Tibial nerve (tissue), 3 donors: ENCODE measurements around the gene PAFAH1B2.

Source experiments
- POLR2A ChIP-seq, 2 donors: fragments of 450-650 bp; IDR thresholded peaks; one replicate each; pipeline ENCODE4 v1.6.1; 2017; ENCODE audit warnings: antibody characterized with exemption in 2 of 2, mild to moderate bottlenecking in 2 of 2, moderate library complexity in 2 of 2
- TF ChIP-seq, protein P1 (sequence below), 5 experiments: fragments of 200-600 bp in 3 of 5; fragments of 450-650 bp in 2 of 5; sonication (generic) in 3 of 5; IDR thresholded peaks; one replicate each; pipeline ENCODE4 v1.5.1; 2016 to 2019; ENCODE audit warnings: antibody characterized with exemption in 5 of 5, mild to moderate bottlenecking in 3 of 5, moderate library complexity in 2 of 5

DNA sequence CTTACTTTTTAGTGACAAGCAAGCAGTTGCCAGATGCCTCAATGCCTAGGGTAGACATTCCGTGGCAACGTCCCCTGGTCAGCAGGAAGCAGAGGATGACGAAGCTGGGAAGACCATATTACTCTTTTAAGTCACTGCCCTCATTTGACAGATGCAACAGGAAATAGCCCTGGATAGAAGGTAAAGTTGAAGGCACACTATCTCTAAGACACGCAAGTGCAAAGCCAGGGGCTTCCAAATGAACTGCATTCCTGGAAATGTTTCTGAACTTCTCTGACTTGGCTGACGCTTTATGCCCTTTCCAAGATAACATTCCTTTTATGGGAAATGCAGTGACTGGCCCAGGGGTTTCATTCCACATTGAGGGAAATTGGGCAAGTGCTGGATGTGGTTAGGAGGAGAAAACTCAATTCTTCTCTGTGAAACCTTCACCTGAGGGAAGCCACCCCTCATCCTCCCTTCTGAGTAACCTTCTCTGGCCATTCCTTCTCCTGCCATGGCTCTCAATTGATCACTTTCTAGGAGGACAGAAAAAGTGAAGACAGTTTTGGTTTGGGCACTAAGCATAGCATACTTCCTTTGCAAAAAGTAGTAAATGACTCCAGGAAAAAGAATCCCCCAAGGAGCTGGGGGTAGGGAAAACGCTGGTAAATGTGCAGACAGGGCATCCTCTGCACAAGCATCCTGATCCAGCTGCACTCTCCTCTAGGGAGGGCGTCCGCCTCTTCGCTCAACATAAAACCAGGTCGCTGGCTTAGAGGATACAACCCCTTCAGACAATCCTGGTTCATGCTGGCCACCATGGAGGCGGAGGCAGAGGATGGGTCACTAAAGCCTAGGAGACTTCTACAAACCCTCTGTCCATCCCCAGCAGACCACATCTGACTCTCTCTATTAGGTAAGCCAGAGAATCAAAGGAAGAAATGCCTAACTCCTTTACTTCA lies 73.3 kb downstream of the PAFAH1B2 start:
- TF ChIP-seq, protein P1, sequence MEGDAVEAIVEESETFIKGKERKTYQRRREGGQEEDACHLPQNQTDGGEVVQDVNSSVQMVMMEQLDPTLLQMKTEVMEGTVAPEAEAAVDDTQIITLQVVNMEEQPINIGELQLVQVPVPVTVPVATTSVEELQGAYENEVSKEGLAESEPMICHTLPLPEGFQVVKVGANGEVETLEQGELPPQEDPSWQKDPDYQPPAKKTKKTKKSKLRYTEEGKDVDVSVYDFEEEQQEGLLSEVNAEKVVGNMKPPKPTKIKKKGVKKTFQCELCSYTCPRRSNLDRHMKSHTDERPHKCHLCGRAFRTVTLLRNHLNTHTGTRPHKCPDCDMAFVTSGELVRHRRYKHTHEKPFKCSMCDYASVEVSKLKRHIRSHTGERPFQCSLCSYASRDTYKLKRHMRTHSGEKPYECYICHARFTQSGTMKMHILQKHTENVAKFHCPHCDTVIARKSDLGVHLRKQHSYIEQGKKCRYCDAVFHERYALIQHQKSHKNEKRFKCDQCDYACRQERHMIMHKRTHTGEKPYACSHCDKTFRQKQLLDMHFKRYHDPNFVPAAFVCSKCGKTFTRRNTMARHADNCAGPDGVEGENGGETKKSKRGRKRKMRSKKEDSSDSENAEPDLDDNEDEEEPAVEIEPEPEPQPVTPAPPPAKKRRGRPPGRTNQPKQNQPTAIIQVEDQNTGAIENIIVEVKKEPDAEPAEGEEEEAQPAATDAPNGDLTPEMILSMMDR (IDR thresholded peaks at IDR 0.05): no peak
- TF ChIP-seq POLR2A (IDR thresholded peaks at IDR 0.05): peak in 1 of 2 donors; percentile 26
